ENCODE results near the gene EIF4G3. TPM values are rescaled to one million over a fixed set of nuclear protein-coding genes. Genes with fewer than 3 reads are reported as not detected.

Gene EIF4G3
- total and polyA plus RNA-seq, 2 of the 8 experiments (the other 6 are each of a cell fraction or from before 2014, with no cell fraction given): 47.5 to 66.6 TPM

DNA sequence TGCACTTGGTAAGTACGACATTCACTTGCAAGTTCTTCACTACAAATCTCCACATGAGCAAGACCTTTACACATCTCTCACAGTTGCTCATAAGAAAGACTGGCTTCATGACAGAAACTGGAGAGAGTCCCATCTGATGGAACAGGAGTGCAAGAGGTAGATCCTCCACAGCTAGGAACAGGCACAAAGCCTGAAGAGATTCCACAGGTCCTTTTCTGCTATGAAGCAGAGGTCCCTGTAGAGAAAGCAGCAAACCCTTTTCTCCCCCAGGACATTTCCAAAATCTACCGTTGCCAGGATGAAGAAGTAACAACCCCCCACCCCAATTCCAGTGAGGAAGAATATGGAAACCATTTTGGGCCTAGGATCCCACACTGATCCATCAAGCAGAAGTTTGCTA is 47.3 kb downstream of the EIF4G3 start (continued):
- no peak for TF ChIP-seq JUN (IDR thresholded peaks at IDR 0.05; ENCODE audit: low read depth, low read length)
- TF ChIP-seq ZNF274 (IDR thresholded peaks at IDR 0.05; ENCODE audit: borderline replicate concordance, extremely low read depth, low read length): no peak
- no peak for TF ChIP-seq RNF2 (IDR thresholded peaks at IDR 0.05; ENCODE audit: borderline replicate concordance, low read depth, low read length, missing control alignments, poor library complexity, severe bottlenecking)
- TF ChIP-seq CEBPB (IDR thresholded peaks at IDR 0.05; ENCODE audit: low read depth, low read length): no peak
